ENCODE measurements around the gene PIK3C2G.

DNA sequence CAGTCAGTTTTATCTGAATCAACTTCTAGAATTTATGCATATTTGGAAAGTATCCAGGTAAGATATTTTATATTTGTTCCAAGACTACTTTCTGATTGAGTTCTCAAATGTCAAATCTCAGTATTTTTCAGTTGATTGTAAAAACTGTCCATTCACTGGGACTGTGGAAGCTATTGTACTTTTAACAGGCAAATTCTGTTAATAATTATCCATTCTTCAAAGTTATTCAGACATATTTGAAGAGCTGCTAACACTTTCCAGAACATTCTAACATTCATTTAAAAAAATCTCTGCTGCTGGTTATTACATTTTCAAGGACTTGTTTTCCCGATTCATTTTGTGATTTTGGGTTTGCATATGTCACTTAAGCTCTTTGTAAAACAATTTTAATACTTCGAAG, 59.7 kb downstream of the PIK3C2G start:
- no peak for TF ChIP-seq POLR2A (IDR thresholded peaks at IDR 0.05; ENCODE audit: low read depth, low read length)
- no peak for TF ChIP-seq EGR1 (IDR thresholded peaks at IDR 0.05; ENCODE audit: borderline replicate concordance in 1 of 2, low read depth in 2 of 2, low read length in 2 of 2)
- TF ChIP-seq HDGF (IDR thresholded peaks at IDR 0.05), result no peak
- no peak for TF ChIP-seq EZH2 (IDR thresholded peaks at IDR 0.05; ENCODE audit: borderline replicate concordance, control insufficient read depth, low read depth, low read length)
- no peak for TF ChIP-seq SMC3 (IDR thresholded peaks at IDR 0.05; ENCODE audit: borderline replicate concordance, low read length)
- no peak for TF ChIP-seq SUZ12 (IDR thresholded peaks at IDR 0.05; ENCODE audit: unreplicated experiment)

Data from GM12878 (cell line).